ENCODE results near the gene ADAMTSL2.

ADAMTSL2 gene

DNA sequence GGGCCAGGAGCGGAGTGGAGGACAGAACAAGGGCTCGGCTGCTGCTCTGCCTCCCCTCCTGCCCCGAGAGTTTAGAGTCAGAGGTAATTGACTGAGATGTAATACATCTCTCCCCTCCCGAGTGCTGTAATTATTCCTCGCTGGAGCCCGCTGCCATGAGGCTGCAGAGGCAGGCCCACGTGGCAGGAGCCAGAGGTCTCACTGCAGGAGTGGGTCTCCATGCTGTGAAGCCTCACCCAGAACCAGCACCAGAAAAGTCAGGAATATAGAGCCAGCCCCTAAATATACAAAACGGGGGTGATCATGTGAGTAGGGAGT, 72.2 kb downstream of the ADAMTSL2 start:
- DNase-seq (ENCODE audit: low spot score): no peak

DNA sequence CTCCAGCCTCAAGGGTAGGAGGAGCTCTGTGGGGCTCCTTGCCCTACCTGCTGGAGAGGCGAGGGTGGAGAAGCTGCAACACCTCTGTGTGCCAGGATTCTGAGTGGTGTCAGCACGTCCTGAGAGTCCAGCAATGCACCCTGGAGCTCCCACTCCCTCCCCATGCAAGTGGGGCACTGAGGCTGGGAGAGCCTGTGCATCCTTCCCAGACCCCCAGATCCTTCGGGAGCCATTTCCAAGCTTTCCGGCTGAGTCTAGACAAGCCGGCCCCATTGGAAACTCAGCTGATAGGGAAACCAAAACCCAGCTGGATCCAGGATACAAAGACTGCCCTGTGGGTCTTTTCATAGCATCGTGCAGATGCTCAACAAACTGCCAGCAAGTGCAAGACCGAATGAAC, 72.9 kb downstream of the ADAMTSL2 start:
- no peak for DNase-seq (ENCODE audit: low spot score)

DNA sequence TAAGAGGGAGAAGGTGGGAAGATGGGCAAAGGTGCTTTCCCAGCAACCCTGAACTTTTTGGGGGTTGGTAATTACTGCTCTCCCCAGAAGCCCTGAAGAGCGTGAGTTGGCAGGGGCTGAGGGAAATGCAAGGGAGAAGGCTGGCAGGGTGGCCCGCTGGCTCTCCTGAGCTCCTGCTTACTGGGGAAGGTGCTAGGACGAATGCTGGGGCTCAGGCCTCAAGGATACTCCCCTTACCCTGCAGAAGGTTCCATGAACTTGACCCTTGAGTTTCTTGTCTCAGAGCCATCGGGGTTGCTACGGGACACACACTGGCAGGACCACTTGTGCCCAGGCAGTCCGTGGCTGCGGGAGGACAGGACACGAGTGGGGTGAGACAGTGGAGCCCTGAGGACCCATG, 73.5 kb downstream of the ADAMTSL2 start:
- no peak for DNase-seq (ENCODE audit: low spot score)

DNA sequence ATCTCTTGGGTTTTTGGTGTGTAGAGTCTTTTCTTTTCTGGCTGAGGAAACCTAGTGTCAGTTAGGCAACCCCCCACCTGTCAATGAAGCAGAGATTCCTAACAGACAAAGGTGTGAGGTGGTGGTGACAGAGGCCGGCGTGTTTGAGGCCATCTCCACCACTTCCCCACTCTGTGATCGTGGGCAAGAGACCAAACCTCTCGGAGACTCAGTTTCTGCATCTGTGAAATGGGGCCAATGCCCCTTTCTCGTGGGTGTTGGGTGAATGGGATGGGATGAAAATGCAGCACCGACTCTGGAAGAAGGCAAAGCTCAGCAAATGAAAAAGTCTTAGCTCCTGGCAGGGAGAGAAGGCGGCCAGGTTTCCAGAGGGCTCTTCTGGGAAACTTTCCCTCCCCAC, 73.9 kb downstream of the ADAMTSL2 start:
- DNase-seq (ENCODE audit: low spot score): no peak

DNA sequence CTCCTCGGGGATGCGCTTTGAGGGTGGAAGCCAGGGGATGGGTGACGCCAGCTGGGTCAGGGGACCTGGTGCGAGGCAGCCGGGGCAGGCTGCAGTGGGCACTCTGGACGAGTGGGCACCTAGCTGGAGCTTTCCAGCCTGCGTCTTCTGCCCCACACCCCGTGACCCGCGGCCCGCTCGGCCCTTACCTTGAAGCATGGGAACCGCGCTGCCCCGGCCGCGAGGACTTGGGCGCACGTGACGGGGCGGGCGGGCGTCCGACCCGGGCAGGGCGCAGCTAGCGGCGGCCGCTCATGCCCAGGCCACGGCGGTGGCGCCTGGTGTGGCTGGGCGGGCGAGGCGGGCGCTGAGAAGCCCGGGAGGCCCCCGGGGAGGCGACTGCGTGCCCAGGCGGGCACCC, 74.4 kb downstream of the ADAMTSL2 start:
- no peak for DNase-seq (ENCODE audit: low spot score)

DNA sequence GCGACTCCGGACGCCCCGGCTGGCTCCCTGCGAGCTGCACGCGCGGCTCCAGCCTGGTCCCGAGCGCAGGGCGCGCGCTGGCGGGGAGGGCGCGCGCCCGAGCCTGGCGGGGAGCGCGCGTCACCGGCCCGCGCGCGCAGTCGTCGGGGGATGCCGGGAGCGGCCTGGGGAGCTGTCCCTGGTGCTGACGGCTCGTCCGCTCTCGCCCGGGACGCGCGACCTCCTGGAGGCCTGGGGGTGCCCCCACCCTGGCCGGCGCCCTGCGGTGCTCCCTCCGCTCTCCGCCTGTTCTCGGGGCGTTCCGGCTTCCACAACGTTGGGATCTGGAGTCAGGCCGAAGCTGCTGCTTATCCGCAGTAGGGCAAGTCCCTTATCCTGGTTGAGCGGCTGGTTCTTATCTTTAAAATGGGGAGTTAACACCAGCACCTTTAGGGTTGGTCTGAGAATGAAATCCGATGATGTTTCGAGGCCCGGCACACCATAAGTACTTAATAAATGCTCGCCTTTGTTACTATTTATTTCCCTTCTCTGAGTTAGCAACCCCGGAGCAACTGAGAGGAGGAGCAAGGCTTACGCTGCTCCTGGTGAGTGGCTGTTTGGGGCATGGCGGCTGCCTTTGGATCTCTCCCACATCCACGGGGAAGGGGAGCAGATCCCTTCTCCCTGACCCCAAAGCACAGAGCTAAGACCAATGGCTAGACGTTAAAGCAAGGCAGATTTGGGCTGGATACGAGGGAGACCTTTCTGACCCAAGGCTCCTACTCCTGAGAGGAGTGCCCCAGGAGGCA, 75.0 kb downstream of the ADAMTSL2 start, which contains the start of gene FAM163B:
TSS of gene FAM163B (minus strand) at position 79 of the 788 bp plus-strand sequence. CDS start 29,166 bp downstream, outside the sequence.
- no peak for DNase-seq (ENCODE audit: low spot score)

DNA sequence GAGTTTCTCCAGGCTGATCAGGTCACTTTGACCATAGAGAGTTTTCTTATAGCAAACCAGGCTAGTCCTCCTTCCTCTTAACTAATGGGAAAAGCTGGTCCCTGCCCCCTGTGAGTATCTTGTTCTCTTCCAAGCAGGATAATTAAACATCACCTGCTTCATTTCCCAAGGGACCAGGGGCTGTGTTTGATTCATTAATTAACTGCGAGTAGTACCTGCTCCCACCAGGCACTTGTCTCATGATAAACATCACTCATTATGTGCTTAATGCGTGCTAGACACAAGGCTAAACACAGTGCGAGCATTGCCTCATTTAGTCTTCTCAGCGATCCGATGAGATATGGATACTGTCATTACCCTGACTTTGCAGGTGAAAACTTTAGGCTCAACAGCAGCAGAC, 76.3 kb downstream of the ADAMTSL2 start:
- no peak for DNase-seq (ENCODE audit: low spot score)

DNA sequence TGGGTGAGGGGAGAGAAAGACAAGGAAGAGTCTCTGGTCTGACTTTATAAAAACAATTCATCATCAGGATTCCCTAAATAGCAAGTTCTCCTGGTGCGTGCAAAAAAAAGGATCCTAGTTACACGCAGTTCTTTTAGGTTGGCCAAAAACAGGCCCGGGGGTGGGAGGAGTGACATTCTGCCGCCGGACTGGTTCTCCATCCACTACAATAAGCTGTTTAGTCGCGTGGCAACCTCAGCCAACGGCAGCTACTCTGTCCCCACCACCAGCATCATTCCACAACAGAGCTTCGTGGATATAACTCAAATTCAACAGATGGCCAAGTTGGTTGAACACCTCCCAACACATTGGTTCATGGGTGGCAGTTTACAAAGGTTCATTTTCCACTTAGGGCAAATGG, 77.5 kb downstream of the ADAMTSL2 start:
- no peak for DNase-seq (ENCODE audit: low spot score)

DNA sequence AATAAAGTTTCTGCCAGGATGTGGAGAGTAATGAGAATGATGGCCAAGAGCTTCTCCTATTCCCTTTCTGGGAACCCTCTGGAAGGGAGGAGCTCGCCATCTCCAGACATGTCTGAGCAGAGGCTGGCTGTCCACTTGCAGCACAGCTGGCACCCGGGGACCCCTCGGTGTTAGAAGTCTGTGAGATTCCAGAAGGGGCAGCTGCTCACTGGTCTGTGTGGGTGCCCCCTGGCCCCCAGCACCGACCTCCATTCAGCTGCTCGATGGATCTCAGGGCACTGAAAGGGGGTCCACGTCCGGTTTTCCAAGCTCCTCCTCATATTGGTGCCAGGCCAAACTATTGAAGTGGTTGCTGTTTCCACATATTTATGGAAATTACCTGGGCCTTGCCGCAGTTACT, 78.3 kb downstream of the ADAMTSL2 start:
- DNase-seq (ENCODE audit: low spot score): no peak

DNA sequence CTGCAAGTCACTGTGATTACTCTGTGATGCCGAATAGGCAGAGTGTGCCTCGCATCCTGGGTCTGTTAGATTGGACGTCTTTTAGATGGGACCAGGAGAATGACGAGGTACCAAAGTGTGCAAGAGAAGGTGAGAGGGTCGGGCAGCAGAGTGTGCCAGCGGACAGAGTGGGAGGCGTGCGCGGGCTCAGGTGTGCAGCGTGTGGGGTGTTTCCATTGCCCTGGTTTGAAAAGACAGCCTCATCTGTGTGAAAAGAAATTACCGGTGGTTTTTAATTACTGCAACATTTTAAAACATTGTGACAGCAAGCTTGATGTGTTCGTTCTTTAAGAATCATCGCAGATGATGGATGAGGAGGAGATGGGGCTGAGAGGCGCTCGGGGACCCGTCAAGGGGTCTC, 78.9 kb downstream of the ADAMTSL2 start:
- DNase-seq (ENCODE audit: low spot score): no peak

DNA sequence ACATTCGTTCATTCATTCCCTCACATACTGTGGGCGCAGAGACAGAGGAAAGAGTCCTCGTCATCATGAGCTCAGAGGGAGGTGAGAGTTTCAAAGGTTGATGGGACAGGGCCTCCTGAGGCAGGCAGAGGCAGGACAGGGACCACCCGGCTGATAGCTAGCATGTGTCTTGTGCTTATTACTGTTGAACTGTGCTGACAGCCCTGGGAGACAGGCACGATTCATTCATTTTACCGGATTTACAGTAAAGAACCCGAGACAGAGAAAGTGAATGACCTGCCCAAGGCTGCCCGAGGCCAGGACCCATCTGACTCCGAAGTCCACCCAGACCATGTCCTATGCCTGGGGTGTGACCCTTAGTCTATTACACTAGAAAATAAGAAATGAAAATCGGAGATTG, 79.6 kb downstream of the ADAMTSL2 start:
- no peak for DNase-seq (ENCODE audit: low spot score)

DNA sequence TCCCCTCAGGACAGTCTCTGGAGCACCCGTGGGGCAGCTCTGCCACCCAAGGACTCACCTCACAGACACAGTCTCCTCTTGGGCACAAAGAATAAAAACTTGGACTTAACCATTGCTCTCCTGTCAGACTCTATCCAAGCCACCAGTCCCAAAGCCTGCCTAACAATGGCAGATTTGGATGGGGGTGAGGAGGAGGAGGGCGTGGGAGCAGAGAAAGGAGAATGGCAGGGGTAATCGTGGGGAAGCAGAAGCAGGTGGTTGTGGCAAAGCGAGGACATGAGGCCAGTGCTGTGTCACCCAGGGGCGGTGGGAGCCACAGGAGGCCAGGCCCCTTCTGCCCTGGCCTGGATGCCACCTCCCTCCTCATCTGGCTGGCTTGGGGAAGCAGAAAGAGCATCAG, 80.2 kb downstream of the ADAMTSL2 start:
- no peak for DNase-seq (ENCODE audit: low spot score)

DNA sequence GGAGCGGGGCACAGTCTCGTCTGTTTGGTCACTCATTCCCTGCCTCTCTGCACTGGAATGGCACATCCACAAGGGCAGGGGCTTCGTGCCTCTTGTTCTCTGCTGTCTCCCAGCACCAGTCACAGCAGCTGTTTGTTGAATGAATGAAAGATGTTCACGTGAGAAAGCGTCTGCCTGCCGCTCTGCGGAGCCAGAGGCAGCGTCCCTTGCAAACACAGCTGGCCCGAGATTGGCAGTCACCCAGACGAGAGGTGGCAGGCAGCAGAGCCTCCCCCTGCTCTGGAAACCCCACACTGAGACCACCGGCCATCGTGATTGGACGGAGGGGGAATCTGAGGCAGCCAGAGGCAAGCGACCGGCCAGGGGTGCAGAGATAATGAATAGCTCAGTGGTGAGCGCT, 80.7 kb downstream of the ADAMTSL2 start:
- DNase-seq (ENCODE audit: low spot score): no peak

DNA sequence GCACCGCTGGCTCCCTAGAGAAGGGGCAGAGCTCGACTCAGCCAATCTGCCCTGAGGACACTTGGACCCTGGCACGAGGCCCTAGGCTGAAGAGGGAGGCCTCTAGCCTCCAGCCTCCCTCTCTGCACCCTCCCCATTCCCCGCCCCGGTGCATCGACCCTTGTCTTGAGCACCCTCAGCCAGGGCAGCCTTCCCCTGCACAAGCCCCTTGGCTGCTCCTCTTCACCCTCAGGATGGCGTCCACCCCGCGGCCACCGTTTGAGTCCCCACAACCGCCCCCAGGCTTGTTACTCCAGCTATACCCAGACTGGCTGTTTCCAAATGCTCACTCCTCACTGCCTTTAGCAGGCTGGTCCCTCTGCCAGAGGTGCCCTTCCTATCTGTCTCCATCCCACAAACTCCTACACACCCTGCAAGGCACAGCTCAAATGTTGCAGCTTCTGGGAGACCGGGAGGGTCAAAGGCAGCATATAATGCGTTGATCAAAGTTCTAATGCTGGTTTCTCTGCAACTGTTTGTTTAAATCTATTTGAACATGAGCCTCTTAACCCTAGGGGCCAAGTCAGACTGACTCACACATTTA, 81.2 kb downstream of the ADAMTSL2 start:
- DNase-seq (ENCODE audit: low spot score): no peak

DNA sequence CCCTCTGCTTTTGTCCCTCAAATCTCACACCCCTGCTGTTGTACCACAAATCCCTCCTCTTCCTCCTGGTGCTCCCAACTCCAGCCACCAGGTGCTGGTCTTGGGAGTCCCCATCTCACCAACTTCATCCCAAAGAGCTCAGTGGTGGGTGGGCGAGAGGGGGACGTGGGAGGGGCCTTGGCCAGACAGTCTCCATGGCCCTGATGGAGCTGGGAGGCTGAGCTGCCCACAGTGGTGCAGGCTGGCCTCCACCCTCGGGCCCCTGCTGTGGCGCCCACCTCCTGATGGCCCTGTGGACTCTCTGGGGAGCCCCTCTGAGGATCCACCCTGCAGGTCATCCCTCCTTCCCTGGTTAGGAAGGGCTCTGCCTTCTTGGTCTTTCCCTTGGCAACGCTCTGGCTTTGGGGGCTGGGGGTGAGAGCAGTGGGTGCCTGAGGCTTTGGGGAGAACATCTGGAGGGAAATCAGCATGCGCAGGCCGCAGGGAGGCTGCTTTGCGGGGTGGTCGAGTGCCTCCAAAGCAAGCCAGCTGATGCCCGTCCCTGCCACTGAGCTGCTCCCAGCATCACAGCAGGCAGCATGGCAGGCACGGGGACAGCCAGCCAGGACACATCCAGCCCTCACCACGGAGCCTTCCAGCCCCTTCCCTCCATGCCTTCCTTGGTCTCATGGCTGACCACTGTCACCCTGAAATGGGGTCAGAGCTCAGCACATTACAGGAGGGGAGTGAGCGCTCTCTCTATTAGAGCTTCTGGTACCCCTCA, 82.3 kb downstream of the ADAMTSL2 start:
- DNase-seq (ENCODE audit: low spot score): no peak

DNA sequence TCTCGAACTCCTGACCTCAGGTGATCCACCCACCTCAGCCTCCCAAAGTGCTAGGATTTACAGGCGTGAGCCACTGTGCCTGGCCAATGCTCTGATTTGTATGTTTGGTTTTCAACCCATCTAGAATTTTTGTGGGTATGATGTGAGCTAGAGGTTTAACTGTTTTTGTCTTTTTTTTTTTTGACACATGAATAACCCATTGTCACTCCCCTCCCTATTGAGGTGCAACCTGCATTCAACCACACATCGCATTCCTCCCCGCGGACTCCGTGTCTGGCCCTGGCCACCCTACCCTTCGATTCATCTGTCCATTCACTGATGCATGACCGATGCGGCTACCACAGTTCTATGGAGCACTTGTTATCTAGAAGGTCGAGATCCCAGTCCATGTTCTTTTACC, 84.2 kb downstream of the ADAMTSL2 start:
- no peak for DNase-seq (ENCODE audit: low spot score)

DNA sequence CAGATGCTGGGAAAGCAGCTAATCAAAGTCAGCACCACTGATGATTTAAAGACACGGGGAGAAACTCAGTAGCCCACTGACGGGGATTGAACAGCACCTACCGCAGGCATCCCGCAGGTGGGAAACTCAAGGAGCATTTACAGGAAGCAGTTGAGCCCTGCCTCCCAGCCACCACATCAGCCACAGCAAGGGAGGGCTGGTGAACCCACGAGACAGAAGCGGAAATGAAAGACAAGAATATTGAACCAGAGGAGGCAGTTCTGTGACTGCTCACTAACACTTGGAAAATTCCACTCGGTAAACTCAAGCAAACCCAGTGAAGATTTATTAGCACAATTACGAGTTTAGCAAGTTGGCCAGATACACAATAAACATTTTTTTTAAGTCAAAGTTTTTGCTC, 85.3 kb downstream of the ADAMTSL2 start:
- DNase-seq (ENCODE audit: low spot score): no peak

DNA sequence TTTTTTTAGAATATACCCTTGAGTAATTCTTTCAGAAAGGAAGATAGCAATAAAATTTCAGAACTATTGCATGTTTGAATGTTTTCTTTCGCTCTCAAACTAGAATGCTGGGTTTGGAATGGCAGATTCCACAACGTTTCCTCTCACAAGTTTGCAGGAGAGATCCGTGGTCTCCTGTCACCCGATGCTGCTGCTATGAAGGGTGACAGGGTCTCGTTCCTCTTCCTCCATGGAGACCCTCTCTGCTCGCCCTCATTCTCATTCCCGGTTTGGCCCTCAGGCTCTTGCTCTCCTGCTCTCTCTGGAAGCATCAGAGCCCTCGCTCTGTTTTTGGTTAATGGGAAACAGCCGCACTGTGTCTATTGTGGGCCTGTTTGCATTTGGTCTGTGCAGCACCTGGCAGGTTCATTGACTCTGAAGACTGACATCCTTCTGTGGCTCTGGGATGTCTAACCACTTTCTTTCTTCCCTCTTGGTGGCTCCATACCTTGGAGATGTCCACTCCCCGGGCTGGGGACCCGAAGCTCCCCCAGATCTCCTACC, 87.3 kb downstream of the ADAMTSL2 start:
- no peak for DNase-seq (ENCODE audit: low spot score)

DNA sequence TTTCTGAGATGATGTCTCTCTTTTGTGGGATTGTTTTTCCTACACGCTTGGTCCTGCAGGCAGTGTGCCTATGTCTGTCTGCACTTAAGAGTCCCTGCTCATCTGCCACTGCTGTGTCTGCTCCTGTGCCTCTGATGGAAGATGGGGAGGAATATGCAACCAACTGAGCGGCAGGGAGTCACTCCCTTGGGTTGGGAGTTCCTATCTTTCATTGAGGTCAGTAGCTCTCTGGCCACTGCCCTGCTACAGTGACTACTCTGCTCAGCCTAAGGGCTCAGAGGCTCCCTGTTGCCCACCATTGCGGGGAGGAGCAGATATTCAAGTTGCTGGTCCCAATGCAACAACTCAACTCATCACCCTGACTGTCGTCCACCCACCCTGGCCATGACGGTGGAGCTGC, 88.1 kb downstream of the ADAMTSL2 start:
- DNase-seq (ENCODE audit: low spot score): no peak
